ENCODE data around the gene TIGD4. TPM values are rescaled to one million over a fixed set of nuclear protein-coding genes. Genes with fewer than 3 reads are reported as not detected.

TIGD4 gene
- total RNA-seq, 2 donors from 2014 or later, result 0.49 TPM; not detected in 1

GRCh38 chr4:152803541-152803940, 24.0 kb upstream of the TIGD4 start:
- no peak for TF ChIP-seq CTCF (IDR thresholded peaks at IDR 0.05)
- no peaks in the 10 kb centered on the region for H3K27me3 ChIP-seq (replicated peaks; ENCODE audit: insufficient read depth)

GRCh38 chr4:152795891-152796290, 16.4 kb upstream of the TIGD4 start:
- Histone ChIP-seq H3K4me3 (no peak overlapping the region), H3K27me3 (replicated peaks; ENCODE audit: insufficient read depth) (no peaks in the 10 kb centered on the region), H3K27ac (no peak overlapping the region), H3K36me3 (no peaks in the 10 kb centered on the region), H3K9me3 (no peaks in the 10 kb centered on the region), H3K4me1 (ENCODE audit: control insufficient read depth in 1 of 2, low read depth in 2 of 2) (no peaks in the 10 kb centered on the region)
- DNase-seq (ENCODE audit: low spot score) (no peak), ATAC-seq (ENCODE audit: insufficient number of reproducible peaks, low FRiP score, low read depth) (no peak)
- TF ChIP-seq CTCF (IDR thresholded peaks at IDR 0.05), result no peak

More at GRCh38 chr4:152803541-152803940, 24.0 kb upstream of the TIGD4 start:
- H3K4me3 ChIP-seq, result no peak overlapping the region
- peaks cover 9 to 14% of the 10 kb centered on the region in 2 donors for H3K4me1 ChIP-seq (ENCODE audit: control insufficient read depth in 1 of 2, low read depth in 2 of 2)
- DNase-seq (ENCODE audit: low spot score) (no peak), ATAC-seq (ENCODE audit: insufficient number of reproducible peaks, low FRiP score, low read depth) (no peak)
- no peaks in the 10 kb centered on the region for H3K36me3 ChIP-seq
- H3K9me3 ChIP-seq, result no peaks in the 10 kb centered on the region
- no peak overlapping the region for H3K27ac ChIP-seq

- Histone ChIP-seq H3K27me3 (replicated peaks; ENCODE audit: insufficient read depth) (no peaks in the 10 kb centered on the region), H3K4me1 (ENCODE audit: control insufficient read depth in 1 of 2, low read depth in 2 of 2) (peaks cover under 1 to 18% of the 10 kb centered on the region in 2 donors), H3K36me3 (no peaks in the 10 kb centered on the region), H3K27ac (no peak overlapping the region), H3K4me3 (no peak overlapping the region), H3K9me3 (no peaks in the 10 kb centered on the region)
- ATAC-seq (ENCODE audit: insufficient number of reproducible peaks, low FRiP score, low read depth) (no peak), DNase-seq (ENCODE audit: low spot score) (no peak)
- TF ChIP-seq CTCF (IDR thresholded peaks at IDR 0.05), result no peak
Observed at GRCh38 chr4:152786627-152787026, 7.1 kb upstream of the TIGD4 start.

- no peaks in the 10 kb centered on the region for H3K27me3 ChIP-seq (replicated peaks; ENCODE audit: insufficient read depth)
- DNase-seq (ENCODE audit: low spot score) (no peak), ATAC-seq (ENCODE audit: insufficient number of reproducible peaks, low FRiP score, low read depth) (no peak)
- no peaks in the 10 kb centered on the region for H3K36me3 ChIP-seq
- H3K4me3 ChIP-seq, result no peak overlapping the region
- TF ChIP-seq CTCF (IDR thresholded peaks at IDR 0.05), result no peak
- peaks cover 4 to 25% of the 10 kb centered on the region in 2 donors for H3K4me1 ChIP-seq (ENCODE audit: control insufficient read depth in 1 of 2, low read depth in 2 of 2)
- H3K27ac ChIP-seq, result no peak overlapping the region
- H3K9me3 ChIP-seq, result no peaks in the 10 kb centered on the region
Observed at GRCh38 chr4:152785639-152786615, 6.4 kb upstream of the TIGD4 start.

- no peak for TF ChIP-seq CTCF (IDR thresholded peaks at IDR 0.05)
- H3K4me3 ChIP-seq, result no peak overlapping the region
- H3K27ac ChIP-seq, result no peak overlapping the region
- H3K4me1 ChIP-seq (ENCODE audit: control insufficient read depth in 1 of 2, low read depth in 2 of 2), result peaks cover 10 to 30% of the 10 kb centered on the region in 2 donors
- no peak for ATAC-seq (ENCODE audit: insufficient number of reproducible peaks, low FRiP score, low read depth)
- no peak for DNase-seq (ENCODE audit: low spot score)
- H3K36me3 ChIP-seq, result no peaks in the 10 kb centered on the region
- no peaks in the 10 kb centered on the region for H3K27me3 ChIP-seq (replicated peaks; ENCODE audit: insufficient read depth)
- no peaks in the 10 kb centered on the region for H3K9me3 ChIP-seq
Observed at GRCh38 chr4:152784490-152785350, 5.2 kb upstream of the TIGD4 start.

Measured in thoracic aorta (tissue), 2 donors.